ENCODE results near the gene NYNRIN.

DNA sequence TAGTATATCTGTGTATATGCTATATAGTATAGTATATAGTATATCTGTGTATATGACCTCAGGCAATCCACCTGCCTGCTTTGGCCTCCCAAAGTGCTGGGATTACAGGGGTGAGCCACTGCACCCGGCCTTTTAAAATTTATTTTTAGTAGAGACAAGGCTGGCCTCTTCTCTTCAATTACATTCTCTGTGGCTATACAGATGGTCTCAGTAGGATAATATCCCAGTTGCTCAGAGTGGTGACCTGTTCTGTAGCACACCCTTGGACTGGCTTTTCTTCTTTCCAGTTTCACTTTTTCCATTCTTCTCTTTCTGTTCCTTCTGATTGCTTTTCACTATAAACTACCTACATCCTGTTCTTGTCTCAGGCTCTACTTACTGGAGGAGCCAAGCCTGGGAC lies 34.0 kb upstream of the NYNRIN start:
- TF ChIP-seq, protein P1, sequence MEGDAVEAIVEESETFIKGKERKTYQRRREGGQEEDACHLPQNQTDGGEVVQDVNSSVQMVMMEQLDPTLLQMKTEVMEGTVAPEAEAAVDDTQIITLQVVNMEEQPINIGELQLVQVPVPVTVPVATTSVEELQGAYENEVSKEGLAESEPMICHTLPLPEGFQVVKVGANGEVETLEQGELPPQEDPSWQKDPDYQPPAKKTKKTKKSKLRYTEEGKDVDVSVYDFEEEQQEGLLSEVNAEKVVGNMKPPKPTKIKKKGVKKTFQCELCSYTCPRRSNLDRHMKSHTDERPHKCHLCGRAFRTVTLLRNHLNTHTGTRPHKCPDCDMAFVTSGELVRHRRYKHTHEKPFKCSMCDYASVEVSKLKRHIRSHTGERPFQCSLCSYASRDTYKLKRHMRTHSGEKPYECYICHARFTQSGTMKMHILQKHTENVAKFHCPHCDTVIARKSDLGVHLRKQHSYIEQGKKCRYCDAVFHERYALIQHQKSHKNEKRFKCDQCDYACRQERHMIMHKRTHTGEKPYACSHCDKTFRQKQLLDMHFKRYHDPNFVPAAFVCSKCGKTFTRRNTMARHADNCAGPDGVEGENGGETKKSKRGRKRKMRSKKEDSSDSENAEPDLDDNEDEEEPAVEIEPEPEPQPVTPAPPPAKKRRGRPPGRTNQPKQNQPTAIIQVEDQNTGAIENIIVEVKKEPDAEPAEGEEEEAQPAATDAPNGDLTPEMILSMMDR (IDR thresholded peaks at IDR 0.05), result no peak
- TF ChIP-seq POLR2AphosphoS5 (IDR thresholded peaks at IDR 0.05; ENCODE audit: low read depth, low read length) (no peak), TCF7L2 (IDR thresholded peaks at IDR 0.05; ENCODE audit: low read depth, low read length) (no peak), SIN3A (IDR thresholded peaks at IDR 0.05; ENCODE audit: borderline replicate concordance, insufficient read depth, low read depth, low read length) (no peak)
- TF ChIP-seq, protein P2, sequence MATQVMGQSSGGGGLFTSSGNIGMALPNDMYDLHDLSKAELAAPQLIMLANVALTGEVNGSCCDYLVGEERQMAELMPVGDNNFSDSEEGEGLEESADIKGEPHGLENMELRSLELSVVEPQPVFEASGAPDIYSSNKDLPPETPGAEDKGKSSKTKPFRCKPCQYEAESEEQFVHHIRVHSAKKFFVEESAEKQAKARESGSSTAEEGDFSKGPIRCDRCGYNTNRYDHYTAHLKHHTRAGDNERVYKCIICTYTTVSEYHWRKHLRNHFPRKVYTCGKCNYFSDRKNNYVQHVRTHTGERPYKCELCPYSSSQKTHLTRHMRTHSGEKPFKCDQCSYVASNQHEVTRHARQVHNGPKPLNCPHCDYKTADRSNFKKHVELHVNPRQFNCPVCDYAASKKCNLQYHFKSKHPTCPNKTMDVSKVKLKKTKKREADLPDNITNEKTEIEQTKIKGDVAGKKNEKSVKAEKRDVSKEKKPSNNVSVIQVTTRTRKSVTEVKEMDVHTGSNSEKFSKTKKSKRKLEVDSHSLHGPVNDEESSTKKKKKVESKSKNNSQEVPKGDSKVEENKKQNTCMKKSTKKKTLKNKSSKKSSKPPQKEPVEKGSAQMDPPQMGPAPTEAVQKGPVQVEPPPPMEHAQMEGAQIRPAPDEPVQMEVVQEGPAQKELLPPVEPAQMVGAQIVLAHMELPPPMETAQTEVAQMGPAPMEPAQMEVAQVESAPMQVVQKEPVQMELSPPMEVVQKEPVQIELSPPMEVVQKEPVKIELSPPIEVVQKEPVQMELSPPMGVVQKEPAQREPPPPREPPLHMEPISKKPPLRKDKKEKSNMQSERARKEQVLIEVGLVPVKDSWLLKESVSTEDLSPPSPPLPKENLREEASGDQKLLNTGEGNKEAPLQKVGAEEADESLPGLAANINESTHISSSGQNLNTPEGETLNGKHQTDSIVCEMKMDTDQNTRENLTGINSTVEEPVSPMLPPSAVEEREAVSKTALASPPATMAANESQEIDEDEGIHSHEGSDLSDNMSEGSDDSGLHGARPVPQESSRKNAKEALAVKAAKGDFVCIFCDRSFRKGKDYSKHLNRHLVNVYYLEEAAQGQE (IDR thresholded peaks at IDR 0.05; ENCODE audit: insufficient read depth in 1 of 2, low read depth in 2 of 2, low read length in 1 of 2), result no peak
